Stimulated activated CD4-positive, alpha-beta T cell treated with anti-CD3 and anti-CD28 coated beads, Interleukin-1b, Interleukin-23, amount 100 ng/mL, for 48 hours (primary cell): ENCODE data around the gene ADAR.
A peak's percentile ranks its signal among the peaks of the same experiment; 100 is the strongest.

ENCODE experiments used
- DNase-seq: peaks from one replicate; pipeline ENCODE4 v3.0.0-alpha.2; 2020

Gene ADAR

GRCh38 chr1:154616659-154617345 is 8.8 kb upstream of the ADAR start:
- no peak for DNase-seq

- no peak for DNase-seq
These were observed 7.4 kb upstream of the ADAR start for GRCh38 chr1:154615411-154615810.

GRCh38 chr1:154614901-154615300 is 6.9 kb upstream of the ADAR start:
- DNase-seq: no peak

DNA sequence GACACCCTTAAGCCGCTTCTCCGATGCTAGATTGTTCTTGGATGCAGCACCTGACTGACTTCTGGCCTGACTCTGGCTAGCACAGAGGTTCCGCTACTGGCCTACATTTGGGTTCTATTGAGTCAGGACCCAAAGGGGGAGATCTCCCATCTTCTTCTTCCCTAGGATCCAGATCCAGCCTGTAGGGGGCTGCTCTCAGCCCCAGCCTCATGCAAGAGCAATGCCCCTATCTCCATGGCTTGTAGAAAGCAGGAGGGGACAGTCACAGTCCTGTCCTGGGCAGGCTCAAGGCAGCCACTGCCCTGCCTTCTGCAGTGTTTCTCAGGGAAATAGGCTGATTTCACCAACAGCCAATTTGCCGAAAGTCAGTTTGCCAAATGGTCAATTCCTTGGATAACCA is 6.3 kb upstream of the ADAR start:
- no peak for DNase-seq

DNA sequence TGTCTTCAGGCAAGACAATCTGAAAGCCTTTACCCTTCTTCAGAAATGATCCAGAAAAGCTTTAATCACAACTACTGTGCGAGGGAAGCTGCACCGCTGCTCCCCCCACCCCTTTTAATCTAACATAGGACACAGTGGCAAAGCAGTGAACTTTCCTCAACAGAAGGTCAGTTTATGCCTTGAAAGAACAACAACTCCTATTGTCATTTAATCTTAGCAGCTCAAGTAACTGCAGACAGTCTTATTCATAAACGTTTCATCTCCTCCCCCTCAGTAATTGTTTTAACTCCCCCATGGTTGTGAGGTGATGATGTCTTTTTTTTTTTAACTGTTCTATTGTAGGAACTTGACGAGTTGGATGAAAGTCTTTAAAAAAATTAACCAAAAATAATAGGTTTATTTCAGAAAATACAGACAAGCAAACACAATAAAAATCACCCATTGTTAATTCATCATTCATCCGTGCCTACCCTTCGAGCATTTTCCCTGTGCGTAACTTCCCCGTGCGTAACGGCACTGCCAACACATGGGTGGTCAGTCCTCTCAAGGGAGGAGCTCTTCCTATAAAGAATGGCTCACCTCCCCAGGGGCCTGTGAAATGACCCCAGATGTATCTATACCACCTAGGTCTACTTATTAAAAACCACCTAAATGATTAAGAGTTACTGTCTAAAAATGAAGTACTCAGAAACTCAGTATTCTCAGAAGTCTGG is 3.3 kb upstream of the ADAR start:
- no peak for DNase-seq

DNA sequence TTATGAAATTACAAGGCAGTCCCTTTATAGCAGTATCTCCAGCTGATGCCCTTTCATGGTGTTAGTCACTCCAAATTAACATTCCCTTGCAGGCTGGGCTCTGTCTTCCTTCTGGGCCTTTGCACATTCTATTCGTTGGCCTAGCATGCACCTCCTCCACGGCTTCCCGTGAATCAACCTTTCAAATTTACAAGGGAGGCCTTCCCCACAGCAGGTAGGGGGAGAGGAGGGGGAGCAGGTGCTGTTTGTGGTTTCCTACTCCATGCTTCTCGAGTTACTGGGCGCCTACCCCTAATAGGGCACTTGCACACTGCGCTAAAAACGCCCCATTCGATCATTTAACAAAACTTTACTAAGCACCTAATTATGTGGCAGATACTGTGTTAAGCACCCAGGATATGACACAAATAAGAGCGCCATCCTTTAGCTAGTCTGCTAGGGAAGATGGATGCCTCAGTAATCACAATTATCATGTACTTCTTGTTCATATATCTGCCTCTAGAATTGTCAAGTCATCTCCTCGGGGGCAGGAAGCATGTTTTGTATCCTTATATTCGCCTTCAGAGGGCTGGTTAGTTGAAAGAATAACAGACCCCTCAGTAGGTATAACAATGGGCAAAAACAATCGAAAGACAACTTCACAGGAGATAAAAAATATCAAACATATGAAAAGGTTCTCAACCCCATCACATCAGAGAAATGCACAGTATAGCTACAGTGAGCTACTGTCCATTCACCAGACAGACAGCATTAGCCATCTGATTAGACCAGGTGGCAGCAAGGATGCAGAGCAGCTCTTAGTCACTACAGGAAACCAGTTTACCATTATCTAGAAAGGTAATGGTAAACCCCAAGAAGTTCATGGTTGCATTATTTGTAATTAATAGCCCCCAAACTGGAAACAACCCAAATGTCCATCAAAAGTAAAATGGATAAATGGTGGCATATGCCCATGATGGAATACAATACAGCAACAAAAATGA is 1.7 kb upstream of the ADAR start:
- peak; percentile 72 for DNase-seq

- peak; percentile 27 for DNase-seq
These were observed 648 bp upstream of the ADAR start for GRCh38 chr1:154608397-154609270.

DNA sequence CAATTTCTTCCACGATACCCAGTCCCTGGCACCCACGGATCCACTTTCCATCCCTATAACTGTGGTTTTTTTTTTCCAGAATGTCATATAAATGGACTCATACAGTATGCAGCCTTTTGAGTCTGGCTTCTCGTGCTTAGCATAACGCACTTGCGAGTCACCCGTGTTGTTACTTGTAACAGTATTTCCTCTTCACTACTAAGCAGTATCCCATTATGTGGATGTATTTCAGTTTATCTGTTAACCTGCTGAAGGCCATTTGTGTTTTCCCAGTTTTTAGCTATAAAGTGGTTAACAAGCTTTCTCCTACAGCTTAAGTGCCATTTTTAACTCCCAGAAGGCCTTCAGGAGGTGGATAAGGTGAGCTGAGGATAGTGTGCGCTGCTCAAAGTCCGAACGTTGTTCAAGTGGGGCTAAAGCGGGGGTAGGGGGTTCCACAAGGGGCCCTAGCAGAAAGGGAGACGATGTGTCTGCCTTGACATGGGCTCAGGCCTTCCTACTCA is 829 bp downstream of the ADAR start:
- DNase-seq: no peak

- no peak for DNase-seq
These were observed 2.5 kb downstream of the ADAR start for GRCh38 chr1:154605534-154605933.

- DNase-seq: no peak
These were observed 4.7 kb downstream of the ADAR start for GRCh38 chr1:154603317-154603716.

DNA sequence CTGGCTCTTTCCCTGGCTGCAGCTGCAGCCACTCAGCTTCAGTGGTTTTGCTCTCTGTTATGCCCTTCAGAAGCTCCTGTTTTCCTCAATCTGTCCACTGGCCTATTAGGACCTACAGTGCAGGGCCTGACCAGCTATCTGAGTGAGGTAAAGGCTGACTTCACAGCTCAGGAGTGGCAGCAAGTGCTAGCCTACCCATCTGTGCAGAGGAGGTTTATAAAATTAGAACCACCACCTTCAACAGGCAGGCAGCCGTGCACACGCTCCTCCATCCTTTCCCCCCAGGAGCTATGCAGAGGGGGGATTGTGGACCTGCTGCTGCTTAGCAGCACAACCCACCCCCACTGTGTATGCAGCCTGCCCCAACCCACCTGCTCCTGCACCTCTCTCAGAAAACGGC is 8.3 kb downstream of the ADAR start:
- no peak for DNase-seq

DNA sequence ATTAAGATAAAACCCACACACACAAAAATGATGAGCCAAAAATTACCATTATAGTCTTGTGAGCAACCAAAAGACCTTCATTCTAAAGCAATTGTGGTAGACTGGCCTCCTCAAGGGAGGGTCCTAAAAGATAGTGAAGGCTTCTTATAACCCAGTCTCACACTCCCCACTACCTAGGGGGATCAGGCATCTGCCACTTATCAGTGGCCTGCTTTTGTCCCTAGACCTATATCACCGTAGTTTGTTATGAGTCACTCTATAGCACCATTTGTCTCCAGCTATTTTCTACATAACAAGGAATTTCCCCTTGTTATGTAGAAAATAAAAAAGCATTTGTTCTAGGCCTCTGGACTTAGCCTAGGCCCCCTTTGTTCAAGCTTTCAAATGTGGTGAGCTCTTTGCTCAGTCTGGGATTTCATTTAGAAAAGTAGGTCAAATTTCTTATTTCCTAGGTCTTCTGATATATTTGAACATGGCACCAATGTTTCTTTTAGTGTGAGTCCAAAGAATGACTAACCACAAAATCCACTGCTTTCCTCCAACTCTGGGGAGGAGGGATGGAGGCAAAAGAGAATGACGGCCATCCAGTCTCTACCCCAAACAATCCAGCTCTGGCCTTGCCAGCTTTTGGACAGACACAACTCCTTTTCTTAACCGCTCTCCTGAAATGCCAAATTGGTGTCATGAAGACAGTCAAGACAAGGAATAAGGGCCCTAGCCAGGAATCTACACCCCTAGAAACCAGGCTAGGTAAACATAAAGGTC is 8.9 kb downstream of the ADAR start:
- no peak for DNase-seq

DNA sequence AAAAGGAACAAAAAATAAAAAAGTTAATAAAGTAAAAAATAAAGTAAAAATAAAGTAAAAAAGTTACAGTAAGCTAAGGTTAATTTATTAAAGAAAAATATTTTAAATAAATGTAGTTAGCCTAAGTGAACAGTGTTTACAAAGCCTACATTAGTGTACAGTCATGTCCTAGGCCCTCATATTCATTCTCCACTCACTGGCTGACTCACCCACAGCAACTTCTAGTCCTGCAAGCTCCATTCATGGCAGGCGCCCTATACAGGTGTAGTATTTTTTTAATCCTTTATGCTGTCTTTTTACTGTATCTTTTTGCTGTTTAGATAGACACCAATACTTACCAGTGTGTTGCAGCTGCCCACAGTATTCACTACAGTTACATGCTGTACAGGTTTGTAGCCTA is 12.4 kb downstream of the ADAR start:
- no peak for DNase-seq

DNA sequence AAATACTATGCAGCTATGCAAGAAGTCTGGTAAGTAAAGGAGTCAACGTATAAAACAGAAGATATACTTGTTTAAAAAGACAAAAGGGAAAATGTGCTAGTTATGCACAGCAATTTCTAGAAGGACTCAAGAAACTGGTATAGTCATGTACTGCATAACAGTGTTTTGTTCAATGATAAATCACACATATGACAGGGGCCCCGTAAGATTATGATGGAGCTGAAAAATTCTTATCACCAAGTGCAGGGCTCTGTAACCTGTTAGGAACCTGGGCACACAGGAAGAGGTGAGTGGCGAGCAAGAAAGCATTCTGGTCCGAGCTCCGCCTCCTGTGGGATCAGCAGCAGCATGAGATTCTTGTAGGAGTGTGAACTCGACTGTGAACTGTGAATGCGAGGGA is 13.2 kb downstream of the ADAR start:
- DNase-seq: no peak

- DNase-seq: no peak
These were observed 14.6 kb downstream of the ADAR start for GRCh38 chr1:154593390-154593789.

GRCh38 chr1:154591206-154591605 is 16.8 kb downstream of the ADAR start:
- DNase-seq: no peak

DNA sequence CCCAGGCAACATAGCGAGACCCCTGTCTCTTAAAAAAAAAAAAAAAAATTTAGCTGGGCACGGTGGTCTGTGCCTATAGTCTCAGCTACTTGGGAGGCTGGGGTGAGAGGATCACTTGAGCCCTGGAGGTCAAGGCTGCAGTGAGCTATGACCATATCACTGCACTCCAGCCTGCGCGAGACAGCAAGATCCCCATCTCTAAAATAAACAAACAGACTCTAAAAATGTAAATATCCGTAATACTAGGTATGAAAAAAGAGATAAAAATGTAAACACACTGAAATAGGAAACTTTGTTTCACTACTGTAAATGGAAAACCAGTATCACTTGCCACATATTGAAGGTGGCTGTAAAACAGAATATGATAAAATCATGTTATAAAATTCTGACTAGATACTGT is 17.2 kb downstream of the ADAR start:
- DNase-seq: no peak

GRCh38 chr1:154589780-154590179 is 18.2 kb downstream of the ADAR start:
- DNase-seq: no peak

- DNase-seq: no peak
These were observed 21.3 kb downstream of the ADAR start for GRCh38 chr1:154586641-154587040.

DNA sequence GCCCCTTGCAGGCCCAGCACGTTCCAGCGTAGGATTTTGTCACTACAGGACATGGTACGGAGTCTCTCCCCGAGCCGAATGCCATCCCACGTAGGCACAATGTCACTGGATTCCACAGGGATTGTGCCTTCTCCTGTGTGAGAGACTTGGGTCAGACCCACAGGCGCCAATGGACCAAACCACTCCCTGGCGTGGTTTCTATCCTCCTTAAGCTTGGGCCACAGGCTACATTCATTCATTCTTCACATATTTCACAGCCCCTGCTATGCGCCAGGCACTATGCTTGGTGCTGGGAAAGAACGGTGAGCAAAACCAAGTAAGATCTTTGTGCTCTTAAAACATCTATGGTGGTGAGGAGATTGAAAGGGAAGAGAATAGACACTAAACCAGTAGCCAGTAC is 21.8 kb downstream of the ADAR start:
- no peak for DNase-seq

DNA sequence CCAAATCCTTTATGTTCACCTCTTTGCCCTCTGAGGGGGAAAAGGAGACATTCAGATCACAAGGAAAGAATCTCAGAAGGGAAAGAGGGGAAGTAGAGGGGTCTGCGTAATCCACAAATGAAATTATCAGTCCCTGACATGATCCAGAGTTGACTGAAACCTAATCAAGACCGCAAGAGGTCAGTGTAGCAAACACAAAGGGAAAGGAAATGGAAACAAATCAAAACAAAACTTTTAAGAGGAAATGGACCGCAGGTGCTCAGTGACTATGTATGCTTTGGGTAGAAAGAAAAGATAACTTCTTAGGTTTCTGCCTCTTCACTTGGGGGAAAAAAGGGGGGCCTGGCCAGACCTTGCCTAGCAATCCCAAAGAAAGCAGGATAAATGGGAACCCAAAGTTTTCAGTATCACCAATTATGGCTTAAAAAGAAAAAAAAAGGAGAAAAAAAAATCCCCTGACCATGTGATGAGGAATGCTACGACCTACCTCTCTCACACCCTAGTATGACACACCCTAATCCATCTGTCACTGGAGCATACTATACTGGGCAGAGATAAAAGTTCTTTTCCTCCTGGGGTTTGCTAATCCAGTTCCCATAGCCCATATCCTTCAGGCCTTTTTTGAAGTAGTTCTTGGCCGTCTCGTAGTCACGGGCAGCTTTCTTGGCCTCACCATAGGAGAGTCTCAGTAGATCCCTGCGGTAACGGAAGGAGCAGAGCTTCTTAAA is 23.6 kb downstream of the ADAR start:
- no peak for DNase-seq
